Mucosa of gallbladder (tissue), 1 donor: ENCODE measurements around the gene EEPD1. TPM values are rescaled to one million over a fixed set of nuclear protein-coding genes. Genes with fewer than 3 reads are reported as not detected.

ENCODE experiments used
- DNase-seq: peaks from one replicate; pipeline ENCODE4 v3.0.0-alpha.2; 2020; ENCODE audit warnings: low spot score
- total RNA-seq: library from RNA; stranded (reverse); gene quantifications from one replicate; pipeline ENCODE4 v1.2.1, GENCODE V29; 2021
- donor health status: DM: no; HTN: no; CAD: no.

EEPD1 gene
- total RNA-seq, 1 donor from 2014 or later: 40.1 TPM

- DNase-seq: no peak
These were observed 100.6 kb downstream of the EEPD1 start for GRCh38 chr7:36253699-36254098.

- peak; percentile 93 for DNase-seq
These were observed 105.6 kb downstream of the EEPD1 start for GRCh38 chr7:36258510-36259259.

GRCh38 chr7:36260481-36260880 is 107.4 kb downstream of the EEPD1 start:
- no peak for DNase-seq

GRCh38 chr7:36261019-36261754 is 108.1 kb downstream of the EEPD1 start:
- no peak for DNase-seq

- DNase-seq: no peak
These were observed 109.4 kb downstream of the EEPD1 start for GRCh38 chr7:36262309-36263094.

GRCh38 chr7:36263095-36263484 is 110.0 kb downstream of the EEPD1 start:
- no peak for DNase-seq

- no peak for DNase-seq
These were observed 111.2 kb downstream of the EEPD1 start for GRCh38 chr7:36264123-36264801.

- DNase-seq: no peak
These were observed 112.0 kb downstream of the EEPD1 start for GRCh38 chr7:36264913-36265516.

- no peak for DNase-seq
These were observed 112.6 kb downstream of the EEPD1 start for GRCh38 chr7:36265680-36266079.

- DNase-seq: no peak
These were observed 113.1 kb downstream of the EEPD1 start for GRCh38 chr7:36266190-36266589.

- no peak for DNase-seq
These were observed 113.6 kb downstream of the EEPD1 start for GRCh38 chr7:36266683-36267082.

- no peak for DNase-seq
These were observed 119.1 kb downstream of the EEPD1 start for GRCh38 chr7:36272211-36272566.

- DNase-seq: peak; percentile 89
These were observed 119.7 kb downstream of the EEPD1 start for GRCh38 chr7:36272567-36273269.

GRCh38 chr7:36273836-36274235 is 120.8 kb downstream of the EEPD1 start:
- no peak for DNase-seq

GRCh38 chr7:36275735-36276284 is 122.8 kb downstream of the EEPD1 start:
- DNase-seq: peak; percentile 60

- DNase-seq: peak; percentile 9
These were observed 123.6 kb downstream of the EEPD1 start for GRCh38 chr7:36276428-36277248.

- peak; percentile 54 for DNase-seq
These were observed 124.1 kb downstream of the EEPD1 start for GRCh38 chr7:36277249-36277542.

- peak; percentile 10 for DNase-seq
These were observed 125.1 kb downstream of the EEPD1 start for GRCh38 chr7:36278069-36278619.

GRCh38 chr7:36278620-36279172 is 125.6 kb downstream of the EEPD1 start:
- peak; percentile 16 for DNase-seq
